Tibial nerve (tissue), 4 donors: ENCODE results near the gene KIFBP. TPM values are rescaled to one million over a fixed set of nuclear protein-coding genes. Genes with fewer than 3 reads are reported as not detected.

ENCODE experiments used
- DNase-seq, 2 donors: peaks; one replicate each; pipeline ENCODE4 v3.0.0-alpha.2; 2019; ENCODE audit warnings: low spot score in 2 of 2
- H3K27ac ChIP-seq, 4 donors: fragments of 200-600 bp; sonication (generic) in 3 of 4; one replicate each; pipeline ENCODE4 v1.5.1; 2017 to 2019; ENCODE audit warnings: mild to moderate bottlenecking in 1 of 4
- H3K27me3 ChIP-seq, 2 donors: fragments of 200-600 bp; sonication (generic) in 1 of 2; one replicate each; pipeline versions ENCODE4 v1.5.1 to v1.6.0; 2017 to 2019
- H3K36me3 ChIP-seq, 3 donors: fragments of 200-600 bp; sonication (generic); one replicate each; pipeline ENCODE4 v1.5.1; 2018 to 2019
- H3K4me1 ChIP-seq, 4 donors: fragments of 200-600 bp; sonication (generic) in 3 of 4; one replicate each; pipeline ENCODE4 v1.5.1; 2017 to 2019
- H3K4me3 ChIP-seq, 4 donors: fragments of 200-600 bp; sonication (generic) in 3 of 4; one replicate each; pipeline ENCODE4 v1.5.1; 2017 to 2019; ENCODE audit warnings: mild to moderate bottlenecking in 1 of 4, moderate library complexity in 1 of 4
- H3K9me3 ChIP-seq, 4 donors: fragments of 200-600 bp; sonication (generic) in 3 of 4; one replicate each; pipeline ENCODE4 v1.5.1; 2017 to 2019
- EP300 ChIP-seq, 2 donors: sonication (generic); formaldehyde crosslinking; IDR thresholded peaks; one replicate each; pipeline ENCODE4 v1.6.1; 2017; ENCODE audit warnings: antibody characterized with exemption in 2 of 2, mild to moderate bottlenecking in 1 of 2
- POLR2A ChIP-seq, 2 donors: fragments of 450-650 bp; IDR thresholded peaks; one replicate each; pipeline ENCODE4 v1.6.1; 2017; ENCODE audit warnings: antibody characterized with exemption in 2 of 2, mild to moderate bottlenecking in 2 of 2, moderate library complexity in 2 of 2
- WGBS, 2 donors: methylation state at CpG; one replicate each; pipeline ENCODE4 v1.1.5; 2018; 5-methylcytosine and 5-hydroxymethylcytosine counted together
- total RNA-seq, 4 donors: library from RNA; depleted of rRNA; stranded (reverse); fragments of >200 nt; gene quantifications; one replicate each; pipeline ENCODE4 v1.1.0, GENCODE V29; 2016
- TF ChIP-seq, protein P1 (sequence below), 5 experiments: fragments of 200-600 bp in 3 of 5; fragments of 450-650 bp in 2 of 5; sonication (generic) in 3 of 5; IDR thresholded peaks; one replicate each; pipeline ENCODE4 v1.5.1; 2016 to 2019; ENCODE audit warnings: antibody characterized with exemption in 5 of 5, mild to moderate bottlenecking in 3 of 5, moderate library complexity in 2 of 5

KIFBP gene
- total RNA-seq, 4 donors from 2014 or later = 28.0 to 51.3 (median 43.5) TPM

GRCh38 chr10:69056536-69057260 lies 68.1 kb downstream of the KIFBP start:
- WGBS, 2 donors = 69 to 76% methylated on average over 11 to 14 of the region's 14 CpGs
- Histone ChIP-seq H3K27ac (peak overlapping the region in 3 of 4 donors; percentile 12 to 74 (median 71)), H3K27me3 (no peaks in the 10 kb centered on the region), H3K4me1 (peaks cover 0 to 18% (median 10%) of the 10 kb centered on the region in 4 donors), H3K9me3 (no peaks in the 10 kb centered on the region), H3K36me3 (no peaks in the 10 kb centered on the region), H3K4me3 (no peak overlapping the region)
- no peak for TF ChIP-seq EP300 (IDR thresholded peaks at IDR 0.05)
- DNase-seq = no peak

DNA sequence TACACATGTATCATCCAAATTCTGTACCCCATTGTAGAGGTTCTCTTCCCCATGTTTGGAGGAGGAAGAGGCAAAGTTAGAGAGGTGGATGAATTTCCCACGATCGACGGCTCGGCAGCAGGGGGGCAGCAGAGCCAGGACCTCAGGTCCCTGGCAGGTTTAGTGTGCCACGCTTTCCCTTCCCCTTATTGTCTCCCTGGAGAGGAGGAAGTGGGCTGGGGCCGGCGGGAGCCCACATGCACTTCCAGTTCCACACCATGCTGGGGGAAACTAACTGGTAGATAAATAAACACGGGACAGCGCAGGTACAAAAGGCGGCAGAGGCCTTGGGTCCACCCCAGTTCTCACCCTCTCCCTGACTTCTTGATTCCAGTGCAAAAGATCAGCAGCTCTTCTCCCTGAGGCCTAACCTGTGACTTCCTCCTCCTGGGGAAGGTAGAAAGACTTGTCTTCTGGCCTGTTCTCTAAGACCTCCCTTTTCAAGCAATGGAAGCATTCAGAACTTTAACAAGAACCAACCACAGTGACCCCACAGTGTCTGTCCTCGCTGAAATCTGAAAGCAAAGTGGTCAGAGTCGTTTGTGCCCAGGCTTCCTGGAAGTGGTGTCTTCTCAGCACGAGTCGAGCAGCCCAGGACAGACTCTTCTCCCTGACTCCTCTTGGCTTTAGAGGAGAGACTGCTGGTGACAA lies 68.8 kb downstream of the KIFBP start:
- peak overlapping the region in 2 of 4 donors; percentile 71 to 74 for H3K27ac ChIP-seq
- no peak for DNase-seq
- TF ChIP-seq, protein P1, sequence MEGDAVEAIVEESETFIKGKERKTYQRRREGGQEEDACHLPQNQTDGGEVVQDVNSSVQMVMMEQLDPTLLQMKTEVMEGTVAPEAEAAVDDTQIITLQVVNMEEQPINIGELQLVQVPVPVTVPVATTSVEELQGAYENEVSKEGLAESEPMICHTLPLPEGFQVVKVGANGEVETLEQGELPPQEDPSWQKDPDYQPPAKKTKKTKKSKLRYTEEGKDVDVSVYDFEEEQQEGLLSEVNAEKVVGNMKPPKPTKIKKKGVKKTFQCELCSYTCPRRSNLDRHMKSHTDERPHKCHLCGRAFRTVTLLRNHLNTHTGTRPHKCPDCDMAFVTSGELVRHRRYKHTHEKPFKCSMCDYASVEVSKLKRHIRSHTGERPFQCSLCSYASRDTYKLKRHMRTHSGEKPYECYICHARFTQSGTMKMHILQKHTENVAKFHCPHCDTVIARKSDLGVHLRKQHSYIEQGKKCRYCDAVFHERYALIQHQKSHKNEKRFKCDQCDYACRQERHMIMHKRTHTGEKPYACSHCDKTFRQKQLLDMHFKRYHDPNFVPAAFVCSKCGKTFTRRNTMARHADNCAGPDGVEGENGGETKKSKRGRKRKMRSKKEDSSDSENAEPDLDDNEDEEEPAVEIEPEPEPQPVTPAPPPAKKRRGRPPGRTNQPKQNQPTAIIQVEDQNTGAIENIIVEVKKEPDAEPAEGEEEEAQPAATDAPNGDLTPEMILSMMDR (IDR thresholded peaks at IDR 0.05) = peak in 1 of 5 experiments; percentile 7
- no peak for TF ChIP-seq POLR2A (IDR thresholded peaks at IDR 0.05)
- TF ChIP-seq EP300 (IDR thresholded peaks at IDR 0.05) = peak in 1 of 2 donors; percentile 59
- H3K27me3 ChIP-seq = no peaks in the 10 kb centered on the region
- peaks cover 0 to 25% (median 16%) of the 10 kb centered on the region in 4 donors for H3K4me1 ChIP-seq
- H3K9me3 ChIP-seq = no peaks in the 10 kb centered on the region
- no peaks in the 10 kb centered on the region for H3K36me3 ChIP-seq
- 47 to 63% methylated on average over 14 of the region's 14 CpGs for WGBS, 2 donors
- no peak overlapping the region for H3K4me3 ChIP-seq

GRCh38 chr10:69057951-69058297 lies 69.3 kb downstream of the KIFBP start:
- TF ChIP-seq, protein P1 (IDR thresholded peaks at IDR 0.05) = no peak
- TF ChIP-seq POLR2A (IDR thresholded peaks at IDR 0.05) (no peak), EP300 (IDR thresholded peaks at IDR 0.05) (no peak)
- H3K4me3 ChIP-seq = no peak overlapping the region
- H3K27me3 ChIP-seq = no peaks in the 10 kb centered on the region
- WGBS, 2 donors = 0% methylated on average over 1 of the region's 1 CpG
- peaks cover 0 to 30% (median 18%) of the 10 kb centered on the region in 4 donors for H3K4me1 ChIP-seq
- no peaks in the 10 kb centered on the region for H3K36me3 ChIP-seq
- H3K9me3 ChIP-seq = no peaks in the 10 kb centered on the region
- peak overlapping the region in 2 of 4 donors; percentile 71 to 74 for H3K27ac ChIP-seq
- DNase-seq = no peak

GRCh38 chr10:69060127-69060798 lies 71.7 kb downstream of the KIFBP start:
- 96 to 97% methylated on average over 8 of the region's 8 CpGs for WGBS, 2 donors
- Histone ChIP-seq H3K36me3 (no peaks in the 10 kb centered on the region), H3K27ac (peak overlapping the region in 2 of 4 donors; percentile 91 to 98), H3K4me3 (no peak overlapping the region), H3K9me3 (no peaks in the 10 kb centered on the region), H3K4me1 (peaks cover 0 to 34% (median 19%) of the 10 kb centered on the region in 4 donors), H3K27me3 (no peaks in the 10 kb centered on the region)
- no peak for TF ChIP-seq EP300 (IDR thresholded peaks at IDR 0.05)
- TF ChIP-seq POLR2A (IDR thresholded peaks at IDR 0.05) = no peak
- TF ChIP-seq, protein P1 (IDR thresholded peaks at IDR 0.05) = no peak
- DNase-seq = no peak

DNA sequence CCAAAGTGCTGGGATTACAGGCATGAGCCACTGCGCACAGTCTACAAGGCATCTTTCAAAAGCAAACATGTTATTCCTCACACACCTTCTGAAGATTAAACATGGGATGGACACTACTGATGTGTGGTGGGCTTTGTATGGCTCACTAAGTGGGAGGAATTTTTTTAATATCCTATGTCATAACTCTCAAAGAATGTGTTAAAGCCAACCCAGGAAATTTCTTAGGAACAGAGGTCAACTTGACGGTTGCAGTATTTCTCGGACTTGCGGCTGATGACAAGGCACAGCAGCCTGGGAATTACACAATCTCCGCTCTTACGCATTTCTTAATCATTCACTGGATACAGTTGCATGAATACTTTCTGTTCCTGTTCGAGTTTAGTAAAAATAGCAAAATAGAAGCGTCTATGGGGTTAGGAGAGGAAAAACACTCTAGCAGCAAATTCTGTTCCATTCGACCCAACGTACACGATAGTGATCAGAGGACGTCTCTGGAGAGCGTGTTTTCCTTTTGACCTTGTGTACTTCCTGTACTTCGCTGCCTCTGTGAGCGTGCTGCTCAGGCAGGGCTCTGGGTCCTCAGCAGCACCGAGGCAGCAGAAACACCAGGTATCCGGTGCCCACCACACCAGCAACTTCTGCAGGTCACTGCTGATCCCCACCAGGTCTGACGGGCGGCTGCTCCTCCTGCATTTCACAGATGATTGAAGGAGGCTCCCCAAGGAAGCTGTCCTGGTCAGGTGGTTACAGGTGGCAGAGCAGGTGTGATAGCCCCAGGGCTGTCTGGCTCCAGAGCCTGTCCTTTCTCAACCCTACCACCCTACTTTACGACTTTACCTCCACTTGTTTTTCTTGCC lies 72.9 kb downstream of the KIFBP start:
- Histone ChIP-seq H3K9me3 (no peaks in the 10 kb centered on the region), H3K4me3 (peak overlapping the region in 3 of 4 donors; percentile 30 to 36 (median 35)), H3K27me3 (no peaks in the 10 kb centered on the region), H3K4me1 (peaks cover 0 to 39% (median 15%) of the 10 kb centered on the region in 4 donors), H3K27ac (peak overlapping the region; percentile 81 to 98 (median 87)), H3K36me3 (no peaks in the 10 kb centered on the region)
- WGBS, 2 donors = 9 to 19% methylated on average over 20 of the region's 20 CpGs
- TF ChIP-seq EP300 (IDR thresholded peaks at IDR 0.05) (peak; percentile 99 to 100), POLR2A (IDR thresholded peaks at IDR 0.05) (peak in 1 of 2 donors; percentile 44)
- TF ChIP-seq, protein P1 (IDR thresholded peaks at IDR 0.05) = peak in 1 of 5 experiments; percentile 14
- DNase-seq = peak; percentile 39 to 78
